ENCODE data around the gene COL4A1. TPM values are rescaled to one million over a fixed set of nuclear protein-coding genes. Genes with fewer than 3 reads are reported as not detected.

Gene COL4A1
- total RNA-seq, 1 experiment from 2014 or later: not detected

GRCh38 chr13:110123041-110123809 lies 183.7 kb downstream of the COL4A1 start:
- Histone ChIP-seq H3K36me3 (ENCODE audit: insufficient read depth, low read length) (no peaks in the 10 kb centered on the region), H3K9me2 (replicated peaks; ENCODE audit: insufficient read depth, low read length) (no peaks in the 10 kb centered on the region), H4K20me1 (ENCODE audit: insufficient read depth, low read depth, low read length) (no peaks in the 10 kb centered on the region), H2AFZ (ENCODE audit: low read length) (no peak overlapping the region), H3K4me1 (ENCODE audit: low read length) (no peaks in the 10 kb centered on the region), H3K9me3 (ENCODE audit: low read length) (no peaks in the 10 kb centered on the region), H3K79me2 (ENCODE audit: low read length) (no peaks in the 10 kb centered on the region), H3K27me3 (ENCODE audit: low read length) (no peaks in the 10 kb centered on the region), H3K4me3 (ENCODE audit: low read length) (no peak overlapping the region), H3K9ac (ENCODE audit: low read length) (no peak overlapping the region), H3K27ac (ENCODE audit: low read length) (no peak overlapping the region), H3K4me2 (ENCODE audit: low read depth, low read length, poor library complexity, severe bottlenecking) (no peak overlapping the region)
- DNase-seq: no peak

- Histone ChIP-seq H3K9me3 (ENCODE audit: low read length) (no peaks in the 10 kb centered on the region), H2AFZ (ENCODE audit: low read length) (no peak overlapping the region), H3K9ac (ENCODE audit: low read length) (no peak overlapping the region), H3K27me3 (ENCODE audit: low read length) (no peaks in the 10 kb centered on the region), H3K4me3 (ENCODE audit: low read length) (no peak overlapping the region), H4K20me1 (ENCODE audit: insufficient read depth, low read depth, low read length) (no peaks in the 10 kb centered on the region), H3K27ac (ENCODE audit: low read length) (no peak overlapping the region), H3K4me1 (ENCODE audit: low read length) (no peaks in the 10 kb centered on the region), H3K4me2 (ENCODE audit: low read depth, low read length, poor library complexity, severe bottlenecking) (no peak overlapping the region), H3K36me3 (ENCODE audit: insufficient read depth, low read length) (no peaks in the 10 kb centered on the region), H3K9me2 (replicated peaks; ENCODE audit: insufficient read depth, low read length) (no peaks in the 10 kb centered on the region), H3K79me2 (ENCODE audit: low read length) (no peaks in the 10 kb centered on the region)
- DNase-seq: no peak
Observed at GRCh38 chr13:110121422-110122083, 185.4 kb downstream of the COL4A1 start.

GRCh38 chr13:110119935-110120905 lies 186.7 kb downstream of the COL4A1 start:
- Histone ChIP-seq H3K27ac (ENCODE audit: low read length) (no peak overlapping the region), H3K4me3 (ENCODE audit: low read length) (no peak overlapping the region), H3K4me1 (ENCODE audit: low read length) (no peaks in the 10 kb centered on the region), H3K27me3 (ENCODE audit: low read length) (no peaks in the 10 kb centered on the region), H4K20me1 (ENCODE audit: insufficient read depth, low read depth, low read length) (no peaks in the 10 kb centered on the region), H3K9me2 (replicated peaks; ENCODE audit: insufficient read depth, low read length) (no peaks in the 10 kb centered on the region), H3K9me3 (ENCODE audit: low read length) (no peaks in the 10 kb centered on the region), H3K4me2 (ENCODE audit: low read depth, low read length, poor library complexity, severe bottlenecking) (no peak overlapping the region), H3K36me3 (ENCODE audit: insufficient read depth, low read length) (no peaks in the 10 kb centered on the region), H3K9ac (ENCODE audit: low read length) (no peak overlapping the region), H3K79me2 (ENCODE audit: low read length) (no peaks in the 10 kb centered on the region), H2AFZ (ENCODE audit: low read length) (no peak overlapping the region)
- DNase-seq: no peak

- Histone ChIP-seq H3K9me2 (replicated peaks; ENCODE audit: insufficient read depth, low read length) (no peaks in the 10 kb centered on the region), H3K9ac (ENCODE audit: low read length) (no peak overlapping the region), H2AFZ (ENCODE audit: low read length) (no peak overlapping the region), H3K4me2 (ENCODE audit: low read depth, low read length, poor library complexity, severe bottlenecking) (no peak overlapping the region), H3K36me3 (ENCODE audit: insufficient read depth, low read length) (no peaks in the 10 kb centered on the region), H3K9me3 (ENCODE audit: low read length) (no peaks in the 10 kb centered on the region), H3K4me3 (ENCODE audit: low read length) (no peak overlapping the region), H3K4me1 (ENCODE audit: low read length) (no peaks in the 10 kb centered on the region), H3K27me3 (ENCODE audit: low read length) (no peaks in the 10 kb centered on the region), H3K27ac (ENCODE audit: low read length) (no peak overlapping the region), H3K79me2 (ENCODE audit: low read length) (no peaks in the 10 kb centered on the region), H4K20me1 (ENCODE audit: insufficient read depth, low read depth, low read length) (no peaks in the 10 kb centered on the region)
- DNase-seq: no peak
Observed at GRCh38 chr13:110118106-110118505, 188.9 kb downstream of the COL4A1 start.

GRCh38 chr13:110116072-110116487 lies 190.9 kb downstream of the COL4A1 start:
- Histone ChIP-seq H3K79me2 (ENCODE audit: low read length) (no peaks in the 10 kb centered on the region), H3K9me3 (ENCODE audit: low read length) (no peaks in the 10 kb centered on the region), H3K4me2 (ENCODE audit: low read depth, low read length, poor library complexity, severe bottlenecking) (no peak overlapping the region), H3K9ac (ENCODE audit: low read length) (no peak overlapping the region), H3K4me1 (ENCODE audit: low read length) (no peaks in the 10 kb centered on the region), H2AFZ (ENCODE audit: low read length) (no peak overlapping the region), H3K27me3 (ENCODE audit: low read length) (no peaks in the 10 kb centered on the region), H3K9me2 (replicated peaks; ENCODE audit: insufficient read depth, low read length) (no peaks in the 10 kb centered on the region), H3K36me3 (ENCODE audit: insufficient read depth, low read length) (no peaks in the 10 kb centered on the region), H3K4me3 (ENCODE audit: low read length) (no peak overlapping the region), H4K20me1 (ENCODE audit: insufficient read depth, low read depth, low read length) (no peaks in the 10 kb centered on the region), H3K27ac (ENCODE audit: low read length) (no peak overlapping the region)
- DNase-seq: peak; percentile 66

- H3K4me2 ChIP-seq (ENCODE audit: low read depth, low read length, poor library complexity, severe bottlenecking): no peak overlapping the region
- no peak overlapping the region for H3K27ac ChIP-seq (ENCODE audit: low read length)
- H3K9me2 ChIP-seq (replicated peaks; ENCODE audit: insufficient read depth, low read length): no peaks in the 10 kb centered on the region
- H4K20me1 ChIP-seq (ENCODE audit: insufficient read depth, low read depth, low read length): no peaks in the 10 kb centered on the region
- H3K79me2 ChIP-seq (ENCODE audit: low read length): no peaks in the 10 kb centered on the region
- no peak overlapping the region for H3K4me3 ChIP-seq (ENCODE audit: low read length)
- DNase-seq: no peak
- H2AFZ ChIP-seq (ENCODE audit: low read length): no peak overlapping the region
- no peaks in the 10 kb centered on the region for H3K9me3 ChIP-seq (ENCODE audit: low read length)
- H3K4me1 ChIP-seq (ENCODE audit: low read length): no peaks in the 10 kb centered on the region
- H3K27me3 ChIP-seq (ENCODE audit: low read length): no peaks in the 10 kb centered on the region
- no peak overlapping the region for H3K9ac ChIP-seq (ENCODE audit: low read length)
- no peaks in the 10 kb centered on the region for H3K36me3 ChIP-seq (ENCODE audit: insufficient read depth, low read length)
Observed at GRCh38 chr13:110115591-110115990, 191.4 kb downstream of the COL4A1 start.

GRCh38 chr13:110114316-110114715 lies 192.6 kb downstream of the COL4A1 start:
- H3K27ac ChIP-seq (ENCODE audit: low read length): no peak overlapping the region
- H2AFZ ChIP-seq (ENCODE audit: low read length): no peak overlapping the region
- H3K9ac ChIP-seq (ENCODE audit: low read length): no peak overlapping the region

GRCh38 chr13:110113284-110113764 lies 193.6 kb downstream of the COL4A1 start:
- Histone ChIP-seq H3K9ac (ENCODE audit: low read length) (no peak overlapping the region), H3K4me1 (ENCODE audit: low read length) (no peaks in the 10 kb centered on the region), H2AFZ (ENCODE audit: low read length) (no peak overlapping the region), H3K36me3 (ENCODE audit: insufficient read depth, low read length) (no peaks in the 10 kb centered on the region), H3K9me3 (ENCODE audit: low read length) (no peaks in the 10 kb centered on the region), H4K20me1 (ENCODE audit: insufficient read depth, low read depth, low read length) (no peaks in the 10 kb centered on the region), H3K9me2 (replicated peaks; ENCODE audit: insufficient read depth, low read length) (no peaks in the 10 kb centered on the region), H3K4me2 (ENCODE audit: low read depth, low read length, poor library complexity, severe bottlenecking) (no peak overlapping the region), H3K4me3 (ENCODE audit: low read length) (no peak overlapping the region), H3K79me2 (ENCODE audit: low read length) (no peaks in the 10 kb centered on the region), H3K27me3 (ENCODE audit: low read length) (no peaks in the 10 kb centered on the region), H3K27ac (ENCODE audit: low read length) (no peak overlapping the region)
- DNase-seq: no peak

More at GRCh38 chr13:110114316-110114715, 192.6 kb downstream of the COL4A1 start:
- Histone ChIP-seq H4K20me1 (ENCODE audit: insufficient read depth, low read depth, low read length) (no peaks in the 10 kb centered on the region), H3K4me2 (ENCODE audit: low read depth, low read length, poor library complexity, severe bottlenecking) (no peak overlapping the region), H3K36me3 (ENCODE audit: insufficient read depth, low read length) (no peaks in the 10 kb centered on the region), H3K9me3 (ENCODE audit: low read length) (no peaks in the 10 kb centered on the region), H3K4me3 (ENCODE audit: low read length) (no peak overlapping the region), H3K79me2 (ENCODE audit: low read length) (no peaks in the 10 kb centered on the region), H3K9me2 (replicated peaks; ENCODE audit: insufficient read depth, low read length) (no peaks in the 10 kb centered on the region), H3K4me1 (ENCODE audit: low read length) (no peaks in the 10 kb centered on the region), H3K27me3 (ENCODE audit: low read length) (no peaks in the 10 kb centered on the region)
- no peak for DNase-seq

All from Karpas-422 (cell line).